Activated CD8-positive, alpha-beta T cell treated with anti-CD3 and anti-CD28 coated beads for 36 hours (primary cell): ENCODE data around the gene SLC39A11. TPM values are rescaled to one million over a fixed set of nuclear protein-coding genes. Genes with fewer than 3 reads are reported as not detected.

Source experiments
- ATAC-seq: fragments of 200-7000 bp; cut with Tn5 transposase; one replicate; pipeline ENCODE4 v1.10.0; 2021; ENCODE audit warnings: mild to moderate bottlenecking, moderate library complexity
- CTCF ChIA-PET: fragments of 350-600 bp; sonication (Branson Sonifier 250); formaldehyde crosslinking; loops from one replicate; lab custom pipeline; 2021; ENCODE audit warnings: antibody characterized with exemption; lab: Charles Lee
- POLR2A ChIA-PET: fragments of 350-600 bp; sonication (Branson Sonifier 250); formaldehyde crosslinking; loops from one replicate; lab custom pipeline; 2021; ENCODE audit warnings: antibody characterized with exemption; lab: Charles Lee
- DNase-seq: peaks from one replicate; pipeline ENCODE4 v3.0.0-alpha.2; 2020
- H3K27ac Mint-ChIP-seq: one replicate; pipeline ENCODE4 v1.8.0; 2021; ENCODE audit warnings: mild to moderate bottlenecking, mixed read lengths
- H3K27me3 Mint-ChIP-seq: one replicate; pipeline ENCODE4 v1.8.0; 2021; ENCODE audit warnings: mixed read lengths
- H3K36me3 Mint-ChIP-seq: one replicate; pipeline ENCODE4 v1.8.0; 2021; ENCODE audit warnings: low read depth, mixed read lengths
- H3K4me1 Mint-ChIP-seq: one replicate; pipeline ENCODE4 v1.8.0; 2021; ENCODE audit warnings: low read depth, mixed read lengths
- H3K4me3 Mint-ChIP-seq: one replicate; pipeline ENCODE4 v1.8.0; 2021; ENCODE audit warnings: mild to moderate bottlenecking, moderate library complexity, mixed read lengths
- H3K9me3 Mint-ChIP-seq: one replicate; pipeline ENCODE4 v1.8.0; 2021; ENCODE audit warnings: mixed read lengths
- CTCF ChIP-seq: fragments of 200-600 bp; IDR thresholded peaks from one replicate; pipeline ENCODE4 v1.8.0; 2022; ENCODE audit warnings: antibody characterized with exemption, mild to moderate bottlenecking
- intact Hi-C: fragments of 100-400 bp; cut with micrococcal nuclease; formaldehyde crosslinking; loops from one replicate; pipeline ENCODE4 v1.10.0; 2022
- total RNA-seq, 2 experiments: library from RNA; stranded (reverse); gene quantifications; one replicate each; pipeline ENCODE4 v1.2.3, GENCODE V29; 2021

Gene SLC39A11
- total RNA-seq, 2 experiments from 2014 or later = 14.4 to 14.9 TPM

- Mint-ChIP-seq H3K27me3 (peaks cover 9% of the 10 kb centered on the region), H3K4me3 (no peak overlapping the region), H3K27ac (no peak overlapping the region), H3K9me3 (no peaks in the 10 kb centered on the region), H3K4me1 (peaks cover 14% of the 10 kb centered on the region), H3K36me3 (no peaks in the 10 kb centered on the region)
- POLR2A ChIA-PET = no interaction called here
- CTCF ChIA-PET = no interaction called here
- ATAC-seq (no peak), DNase-seq (no peak)
- TF ChIP-seq CTCF = no peak
- intact Hi-C loops = no loop called here
Measured at GRCh38 chr17:72631949-72632684, 460.4 kb downstream of the SLC39A11 start.

DNA sequence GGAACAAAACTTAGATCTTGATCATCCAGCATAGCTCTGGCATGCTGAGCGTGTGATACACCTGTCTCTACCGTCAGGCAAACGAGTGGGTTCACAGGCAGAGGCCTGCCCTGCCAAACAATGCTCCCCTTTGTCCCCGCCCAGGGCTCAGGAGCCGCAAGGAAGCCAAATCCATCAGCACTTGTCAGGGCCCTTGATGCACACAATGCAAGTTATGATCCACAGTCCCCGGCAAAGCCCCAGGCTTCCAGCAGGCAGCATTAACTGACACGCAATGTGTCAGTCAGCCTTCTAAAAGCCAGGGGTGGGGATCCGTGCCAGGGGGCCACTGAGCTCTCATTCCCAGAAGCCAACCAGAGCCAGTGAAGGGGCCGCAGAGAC is 460.9 kb downstream of the SLC39A11 start:
- CTCF ChIA-PET = no interaction called here
- H3K9me3 Mint-ChIP-seq = peaks cover 2% of the 10 kb centered on the region

GRCh38 chr17:72624652-72625051 is 467.8 kb downstream of the SLC39A11 start:
- intact Hi-C loops = no loop called here
- TF ChIP-seq CTCF = no peak
- H3K36me3 Mint-ChIP-seq = no peaks in the 10 kb centered on the region
- H3K4me1 Mint-ChIP-seq = no peaks in the 10 kb centered on the region
- no peak for ATAC-seq
- no peak overlapping the region for H3K27ac Mint-ChIP-seq
- peaks cover 4% of the 10 kb centered on the region for H3K9me3 Mint-ChIP-seq
- ChIA-PET CTCF (no interaction called here), POLR2A (no interaction called here)
- H3K4me3 Mint-ChIP-seq = no peak overlapping the region
- H3K27me3 Mint-ChIP-seq = peaks cover 29% of the 10 kb centered on the region
- DNase-seq = no peak

More for the DNA sequence above, 460.9 kb downstream of the SLC39A11 start:
- DNase-seq = no peak
- Mint-ChIP-seq H3K27me3 (peaks cover 10% of the 10 kb centered on the region), H3K36me3 (no peaks in the 10 kb centered on the region), H3K4me3 (no peak overlapping the region), H3K4me1 (peaks cover 14% of the 10 kb centered on the region), H3K27ac (no peak overlapping the region)
- ATAC-seq = no peak
- POLR2A ChIA-PET = no interaction called here
- intact Hi-C loops = no loop called here
- no peak for TF ChIP-seq CTCF

GRCh38 chr17:72624226-72624625 is 468.3 kb downstream of the SLC39A11 start:
- Mint-ChIP-seq H3K36me3 (no peaks in the 10 kb centered on the region), H3K4me1 (no peaks in the 10 kb centered on the region), H3K4me3 (no peak overlapping the region), H3K9me3 (peaks cover 4% of the 10 kb centered on the region), H3K27me3 (peaks cover 29% of the 10 kb centered on the region), H3K27ac (no peak overlapping the region)
- DNase-seq (no peak), ATAC-seq (no peak)
- TF ChIP-seq CTCF = no peak
- CTCF ChIA-PET = no interaction called here
- POLR2A ChIA-PET = no interaction called here
- intact Hi-C loops = no loop called here

DNA sequence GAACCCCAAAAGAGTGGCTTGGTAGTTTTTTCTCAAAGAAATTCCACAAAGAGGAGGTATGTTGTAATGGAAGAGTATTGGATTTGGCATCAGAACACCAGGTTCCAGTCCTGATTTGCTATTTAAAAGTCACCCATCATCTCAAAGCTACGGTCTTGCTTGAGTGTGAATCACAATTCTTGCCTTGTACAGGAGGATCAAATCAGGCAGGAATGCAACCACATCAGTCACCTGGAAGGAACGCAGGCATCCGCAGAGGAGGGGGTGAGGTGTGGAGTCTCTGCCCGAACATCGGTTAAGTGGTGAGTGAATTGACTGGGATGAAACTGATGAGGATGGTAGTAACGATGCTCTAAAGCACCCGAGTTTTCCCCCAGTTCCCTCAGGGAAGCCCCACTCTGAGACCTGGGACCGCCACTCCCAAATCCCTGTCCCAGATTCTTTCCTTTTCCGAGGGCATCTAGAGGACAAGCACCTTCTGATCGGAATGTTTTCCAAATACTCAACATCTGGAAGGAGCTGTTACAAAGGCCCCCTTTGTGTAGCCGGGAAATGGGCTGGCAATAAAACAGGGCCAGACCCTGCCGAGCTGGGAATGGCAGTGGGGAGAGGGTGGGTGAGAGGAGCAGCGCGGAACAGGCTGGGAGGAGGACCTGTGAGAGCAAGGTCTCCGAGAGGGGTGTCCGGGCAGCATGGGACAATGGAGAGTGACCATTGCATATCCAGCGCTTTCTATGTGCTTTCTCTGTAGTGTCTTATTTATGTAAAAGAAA is 469.6 kb downstream of the SLC39A11 start:
- CTCF ChIA-PET = interaction anchor here (2.2 kb wide), 1 partner anchor 66 kb away, joined by 5 read pairs; no protein-coding TSS in a partner anchor
- no peak for TF ChIP-seq CTCF
- Mint-ChIP-seq H3K9me3 (peaks cover 4% of the 10 kb centered on the region), H3K4me1 (peaks cover 6% of the 10 kb centered on the region), H3K4me3 (no peak overlapping the region), H3K27ac (no peak overlapping the region), H3K36me3 (no peaks in the 10 kb centered on the region), H3K27me3 (peaks cover 27% of the 10 kb centered on the region)
- DNase-seq = no peak
- ATAC-seq = no peak
- intact Hi-C loops = no loop called here
- POLR2A ChIA-PET = no interaction called here
